Memory B cell (primary cell): ENCODE results near the gene EML6.
A peak's percentile ranks its signal among the peaks of the same experiment; 100 is the strongest.

Source experiments
- ATAC-seq: fragments of 150-1000 bp; cut with Tn5 transposase; 2 replicates; pipeline ENCODE4 v1.10.0; 2021; ENCODE audit warnings: low read depth, mild to moderate bottlenecking, moderate library complexity
- DNase-seq, 2 donors: peaks; one replicate each; pipeline ENCODE4 v3.0.0; 2022; ENCODE audit warnings: low spot score in 2 of 2
- H3K27ac Mint-ChIP-seq: one replicate; pipeline ENCODE4 v1.8.0; 2022; ENCODE audit warnings: mild to moderate bottlenecking, moderate library complexity, mixed read lengths
- H3K27me3 Mint-ChIP-seq: one replicate; pipeline ENCODE4 v1.8.0; 2022; ENCODE audit warnings: mixed read lengths
- H3K36me3 Mint-ChIP-seq: one replicate; pipeline ENCODE4 v1.8.0; 2022; ENCODE audit warnings: mild to moderate bottlenecking, mixed read lengths
- H3K4me1 Mint-ChIP-seq: one replicate; pipeline ENCODE4 v1.8.0; 2022; ENCODE audit warnings: mixed read lengths
- H3K4me3 Mint-ChIP-seq: one replicate; pipeline ENCODE4 v1.8.0; 2022; ENCODE audit warnings: mild to moderate bottlenecking, moderate library complexity, mixed read lengths
- H3K9me3 Mint-ChIP-seq: one replicate; pipeline ENCODE4 v1.8.0; 2022; ENCODE audit warnings: mixed read lengths

The EML6 gene

GRCh38 chr2:54775710-54776109, 52.2 kb downstream of the EML6 start:
- Mint-ChIP-seq H3K27ac (no peak overlapping the region), H3K9me3 (peaks cover 11% of the 10 kb centered on the region), H3K36me3 (peaks cover 19% of the 10 kb centered on the region), H3K4me3 (no peak overlapping the region), H3K27me3 (no peaks in the 10 kb centered on the region), H3K4me1 (peaks cover 5% of the 10 kb centered on the region)
- no peak for DNase-seq
- no peak for ATAC-seq

- no peak overlapping the region for H3K27ac Mint-ChIP-seq
- DNase-seq (no peak), ATAC-seq (no peak)
- peaks cover 16% of the 10 kb centered on the region for H3K36me3 Mint-ChIP-seq
- H3K27me3 Mint-ChIP-seq, result no peaks in the 10 kb centered on the region
- peaks cover 5% of the 10 kb centered on the region for H3K4me1 Mint-ChIP-seq
- no peak overlapping the region for H3K4me3 Mint-ChIP-seq
- peaks cover 11% of the 10 kb centered on the region for H3K9me3 Mint-ChIP-seq
Measured at GRCh38 chr2:54776494-54776893, 53.0 kb downstream of the EML6 start.

- Mint-ChIP-seq H3K4me3 (peak overlapping the region; percentile 41), H3K36me3 (peaks cover 4% of the 10 kb centered on the region), H3K4me1 (peaks cover 34% of the 10 kb centered on the region), H3K9me3 (no peaks in the 10 kb centered on the region), H3K27ac (peak overlapping the region; percentile 55), H3K27me3 (no peaks in the 10 kb centered on the region)
- ATAC-seq (no peak), DNase-seq (no peak)
Measured at GRCh38 chr2:54783349-54783748, 59.9 kb downstream of the EML6 start.

GRCh38 chr2:54787270-54787669, 63.8 kb downstream of the EML6 start:
- peaks cover 8% of the 10 kb centered on the region for H3K36me3 Mint-ChIP-seq
- ATAC-seq (peak; percentile 41), DNase-seq (no peak)
- H3K4me3 Mint-ChIP-seq, result peak overlapping the region; percentile 77
- no peaks in the 10 kb centered on the region for H3K9me3 Mint-ChIP-seq
- H3K27me3 Mint-ChIP-seq, result no peaks in the 10 kb centered on the region
- H3K27ac Mint-ChIP-seq, result peak overlapping the region; percentile 86
- peaks cover 34% of the 10 kb centered on the region for H3K4me1 Mint-ChIP-seq

GRCh38 chr2:54787755-54788366, 64.4 kb downstream of the EML6 start:
- peak; percentile 92 for ATAC-seq
- no peaks in the 10 kb centered on the region for H3K27me3 Mint-ChIP-seq

GRCh38 chr2:54789878-54790277, 66.4 kb downstream of the EML6 start:
- H3K4me3 Mint-ChIP-seq, result peak overlapping the region; percentile 37
- no peak for ATAC-seq
- no peak overlapping the region for H3K27ac Mint-ChIP-seq
- peaks cover 21% of the 10 kb centered on the region for H3K4me1 Mint-ChIP-seq
- no peak for DNase-seq
- no peaks in the 10 kb centered on the region for H3K27me3 Mint-ChIP-seq
- peaks cover 4% of the 10 kb centered on the region for H3K36me3 Mint-ChIP-seq
- H3K9me3 Mint-ChIP-seq, result no peaks in the 10 kb centered on the region

More at GRCh38 chr2:54787755-54788366, 64.4 kb downstream of the EML6 start:
- peak; percentile 19 to 21 for DNase-seq
- Mint-ChIP-seq H3K9me3 (no peaks in the 10 kb centered on the region), H3K36me3 (peaks cover 4% of the 10 kb centered on the region), H3K27ac (peak overlapping the region; percentile 86), H3K4me3 (peak overlapping the region; percentile 77), H3K4me1 (peaks cover 28% of the 10 kb centered on the region)

- DNase-seq, result no peak
- no peak for ATAC-seq
- Mint-ChIP-seq H3K4me1 (peaks cover 18% of the 10 kb centered on the region), H3K27ac (no peak overlapping the region), H3K36me3 (peaks cover 4% of the 10 kb centered on the region), H3K27me3 (no peaks in the 10 kb centered on the region), H3K4me3 (no peak overlapping the region), H3K9me3 (no peaks in the 10 kb centered on the region)
Measured at GRCh38 chr2:54791831-54792230, 68.4 kb downstream of the EML6 start.

GRCh38 chr2:54797307-54797706, 73.8 kb downstream of the EML6 start:
- Mint-ChIP-seq H3K4me1 (peaks cover 5% of the 10 kb centered on the region), H3K36me3 (peaks cover 2% of the 10 kb centered on the region), H3K27me3 (no peaks in the 10 kb centered on the region), H3K9me3 (peaks cover 1% of the 10 kb centered on the region), H3K4me3 (no peak overlapping the region), H3K27ac (no peak overlapping the region)
- DNase-seq (no peak), ATAC-seq (no peak)

GRCh38 chr2:54801352-54801751, 77.9 kb downstream of the EML6 start:
- no peak overlapping the region for H3K27ac Mint-ChIP-seq
- no peak for DNase-seq
- no peak for ATAC-seq
- H3K4me3 Mint-ChIP-seq, result no peak overlapping the region
- H3K4me1 Mint-ChIP-seq, result peaks cover 5% of the 10 kb centered on the region
- H3K36me3 Mint-ChIP-seq, result peaks cover 10% of the 10 kb centered on the region
- H3K9me3 Mint-ChIP-seq, result peaks cover 6% of the 10 kb centered on the region
- H3K27me3 Mint-ChIP-seq, result no peaks in the 10 kb centered on the region

GRCh38 chr2:54803783-54804751, 80.6 kb downstream of the EML6 start:
- DNase-seq, result no peak
- Mint-ChIP-seq H3K27ac (no peak overlapping the region), H3K36me3 (peaks cover 10% of the 10 kb centered on the region), H3K9me3 (peaks cover 6% of the 10 kb centered on the region), H3K4me3 (no peak overlapping the region), H3K27me3 (no peaks in the 10 kb centered on the region), H3K4me1 (peaks cover 3% of the 10 kb centered on the region)
- no peak for ATAC-seq

GRCh38 chr2:54805255-54805654, 81.8 kb downstream of the EML6 start:
- H3K27ac Mint-ChIP-seq, result no peak overlapping the region
- H3K27me3 Mint-ChIP-seq, result no peaks in the 10 kb centered on the region
- peaks cover 10% of the 10 kb centered on the region for H3K36me3 Mint-ChIP-seq
- no peak overlapping the region for H3K4me3 Mint-ChIP-seq
- ATAC-seq (no peak), DNase-seq (no peak)
- peaks cover 6% of the 10 kb centered on the region for H3K9me3 Mint-ChIP-seq
- peaks cover 3% of the 10 kb centered on the region for H3K4me1 Mint-ChIP-seq

- Mint-ChIP-seq H3K27ac (no peak overlapping the region), H3K36me3 (peaks cover 16% of the 10 kb centered on the region)
Measured at GRCh38 chr2:54806975-54807374, 83.5 kb downstream of the EML6 start.

GRCh38 chr2:54808661-54809060, 85.2 kb downstream of the EML6 start:
- ATAC-seq, result no peak
- no peaks in the 10 kb centered on the region for H3K27me3 Mint-ChIP-seq
- no peak overlapping the region for H3K4me3 Mint-ChIP-seq
- peaks cover 9% of the 10 kb centered on the region for H3K4me1 Mint-ChIP-seq
- peaks cover 18% of the 10 kb centered on the region for H3K36me3 Mint-ChIP-seq
- H3K27ac Mint-ChIP-seq, result no peak overlapping the region
- DNase-seq, result no peak
- H3K9me3 Mint-ChIP-seq, result peaks cover 7% of the 10 kb centered on the region

More at GRCh38 chr2:54806975-54807374, 83.5 kb downstream of the EML6 start:
- ATAC-seq (no peak), DNase-seq (no peak)
- Mint-ChIP-seq H3K4me1 (peaks cover 9% of the 10 kb centered on the region), H3K9me3 (peaks cover 7% of the 10 kb centered on the region), H3K27me3 (no peaks in the 10 kb centered on the region), H3K4me3 (no peak overlapping the region)

GRCh38 chr2:54809819-54810218, 86.4 kb downstream of the EML6 start:
- H3K27me3 Mint-ChIP-seq, result no peaks in the 10 kb centered on the region
- H3K36me3 Mint-ChIP-seq, result peaks cover 22% of the 10 kb centered on the region
- H3K27ac Mint-ChIP-seq, result no peak overlapping the region
- H3K9me3 Mint-ChIP-seq, result peaks cover 7% of the 10 kb centered on the region
- DNase-seq, result no peak
- ATAC-seq, result no peak
- no peak overlapping the region for H3K4me3 Mint-ChIP-seq
- H3K4me1 Mint-ChIP-seq, result peaks cover 6% of the 10 kb centered on the region
